HG02970 (cell line): Measurements from ENCODE around the gene CEACAM18.
"Not testable (repeated sequence)": the region's sequence is repeated elsewhere in the genome, so short reads cannot be mapped to it uniquely, and the experiment has no call there.

ENCODE experiments used
- ATAC-seq: cut with Tn5 transposase; IDR thresholded peaks from one replicate; pipeline ENCODE4 v1.9.1; 2021; ENCODE audit warnings: mild to moderate bottlenecking, moderate library complexity, moderate number of reproducible peaks; ENCODE audit not compliant: unreplicated experiment, low FRiP score

CEACAM18 gene

DNA sequence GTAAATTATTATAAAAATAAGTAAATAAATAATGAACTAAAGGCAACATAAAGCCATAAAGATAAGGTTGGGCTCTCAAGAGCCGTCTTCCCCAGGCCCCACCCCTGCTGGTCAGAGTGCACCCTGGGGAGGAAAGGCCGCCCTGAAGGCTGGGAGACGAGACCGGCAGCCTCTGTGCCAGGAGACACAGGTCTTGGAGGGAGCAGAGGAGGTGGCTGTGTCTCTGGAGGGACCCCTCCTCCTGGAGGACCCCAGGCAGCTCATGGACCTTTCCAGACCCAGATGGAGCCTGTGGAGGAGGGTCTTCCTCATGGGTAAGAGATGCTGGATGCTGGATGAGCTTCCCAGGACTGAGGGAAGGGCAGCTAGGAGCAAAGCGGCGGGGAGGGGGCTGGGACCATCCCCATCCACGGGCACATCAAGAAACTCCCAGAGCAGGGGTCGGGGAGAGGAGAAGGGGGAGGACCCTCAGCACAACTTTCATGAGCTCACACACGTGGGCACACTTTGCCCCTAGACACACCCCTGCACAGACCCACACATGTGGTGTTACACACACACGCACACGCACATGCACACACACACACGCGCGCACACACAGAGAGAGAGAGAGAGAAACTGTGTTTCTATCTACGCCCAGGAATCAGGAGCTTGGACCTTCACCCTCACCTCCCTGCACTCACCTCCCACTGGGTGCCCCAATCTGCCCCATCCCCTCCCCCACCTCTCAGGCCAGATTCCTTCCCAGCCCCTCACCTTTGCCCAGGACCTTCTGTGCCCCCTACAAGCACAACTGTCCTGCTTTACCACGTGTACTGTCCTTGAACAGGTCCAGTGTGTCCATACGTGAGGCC lies at the start of gene CEACAM18:
CEACAM18 (plus strand) TSS at position 159 of the 854 bp plus-strand sequence.
- no peak for ATAC-seq

DNA sequence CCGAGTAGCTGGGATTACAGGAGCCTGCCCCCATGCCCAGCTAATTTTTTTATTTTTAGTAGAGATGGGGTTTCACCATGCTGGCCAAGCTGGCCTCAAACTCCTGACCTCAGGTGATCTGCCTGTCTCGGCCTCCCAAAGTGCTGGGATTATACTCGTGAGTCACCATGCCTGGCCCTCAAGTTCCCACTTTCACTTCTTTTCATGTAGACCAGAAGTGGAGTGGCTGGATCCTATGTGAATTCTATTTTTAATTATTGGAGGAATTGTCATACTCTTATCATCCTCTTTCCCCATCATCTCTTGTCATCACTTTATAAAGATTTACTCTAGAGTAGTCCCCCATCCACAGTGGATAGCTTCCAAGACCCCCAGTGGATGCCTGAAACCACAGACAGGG lies 48.1 kb upstream of the CEACAM18 start:
- ATAC-seq, result no peak

DNA sequence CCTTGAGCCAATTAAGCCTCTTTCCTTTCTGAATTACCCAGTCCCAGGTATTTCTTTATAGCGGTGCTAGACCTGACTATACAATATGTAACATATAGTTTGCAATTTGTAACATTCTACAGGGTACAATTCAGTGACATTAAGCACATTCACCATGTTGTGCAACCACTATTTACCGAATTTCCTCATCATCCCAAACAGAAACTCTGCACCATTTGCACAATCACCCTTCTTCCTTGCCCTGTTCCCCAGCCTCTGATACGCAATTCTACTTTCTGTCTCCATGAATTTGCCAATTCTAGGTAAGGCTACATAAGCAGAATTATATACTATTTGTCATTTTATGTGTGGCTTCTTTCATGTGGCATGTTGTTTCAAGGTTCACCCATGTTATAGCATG lies 47.2 kb upstream of the CEACAM18 start:
- ATAC-seq, result no peak

DNA sequence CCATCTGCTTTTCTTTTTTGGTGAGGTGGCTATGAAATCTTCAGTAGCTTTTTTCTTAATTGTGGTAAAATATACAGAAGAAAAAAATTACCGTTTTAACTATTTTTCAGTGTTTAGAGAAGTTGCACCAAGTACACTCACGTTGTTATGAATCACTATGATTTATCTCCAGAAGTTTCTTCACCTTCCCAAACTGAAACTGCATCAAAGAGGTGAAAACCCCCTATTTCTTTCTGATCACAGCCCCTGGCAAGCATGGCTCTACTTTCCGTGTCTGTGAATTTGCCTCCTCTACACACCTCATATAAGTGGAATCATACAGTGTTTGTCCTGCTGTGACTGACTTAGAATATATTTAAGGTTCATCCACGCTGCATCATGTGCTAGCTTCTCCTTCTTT lies 45.3 kb upstream of the CEACAM18 start:
- no peak for ATAC-seq

DNA sequence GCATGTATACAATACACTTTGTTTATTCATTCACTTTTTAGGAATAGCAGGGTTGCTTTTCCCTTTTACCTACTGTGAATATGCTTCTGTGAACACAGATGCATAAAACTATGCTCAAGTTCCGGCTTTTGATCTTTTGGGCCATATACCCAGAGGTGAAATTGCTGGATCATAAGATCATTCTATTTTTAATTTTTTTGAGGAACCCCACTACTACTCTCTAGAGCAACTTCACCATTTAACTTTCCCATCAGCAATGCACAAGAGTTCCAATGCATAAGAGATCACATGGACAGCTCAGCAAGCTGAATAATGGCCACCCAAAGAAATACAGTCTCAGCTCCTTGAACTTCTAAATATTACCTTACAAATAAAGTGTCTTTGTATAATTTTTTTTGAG lies 43.9 kb upstream of the CEACAM18 start:
- no peak for ATAC-seq

DNA sequence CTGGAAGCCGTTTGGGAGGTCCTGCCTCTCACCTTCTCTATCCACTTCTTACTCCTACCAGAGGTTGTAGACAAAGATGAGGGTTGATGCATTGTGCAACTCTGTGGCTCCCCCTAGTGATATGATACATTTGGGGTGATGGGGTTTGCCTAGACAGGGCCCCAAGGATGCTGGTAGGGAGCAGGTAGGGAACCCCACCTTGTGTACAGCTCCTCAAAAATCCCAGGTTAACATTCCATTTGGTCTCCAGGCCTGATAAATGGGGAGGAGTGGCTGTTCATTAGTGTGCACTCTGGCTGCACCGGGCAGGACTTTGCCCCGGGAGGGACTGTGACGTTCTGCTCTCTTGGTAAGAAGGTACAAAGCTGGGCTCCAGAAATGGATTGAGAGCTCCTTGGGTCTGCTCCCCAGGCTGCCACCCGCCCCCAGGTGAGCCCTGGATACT lies 39.3 kb upstream of the CEACAM18 start:
- no peak for ATAC-seq

DNA sequence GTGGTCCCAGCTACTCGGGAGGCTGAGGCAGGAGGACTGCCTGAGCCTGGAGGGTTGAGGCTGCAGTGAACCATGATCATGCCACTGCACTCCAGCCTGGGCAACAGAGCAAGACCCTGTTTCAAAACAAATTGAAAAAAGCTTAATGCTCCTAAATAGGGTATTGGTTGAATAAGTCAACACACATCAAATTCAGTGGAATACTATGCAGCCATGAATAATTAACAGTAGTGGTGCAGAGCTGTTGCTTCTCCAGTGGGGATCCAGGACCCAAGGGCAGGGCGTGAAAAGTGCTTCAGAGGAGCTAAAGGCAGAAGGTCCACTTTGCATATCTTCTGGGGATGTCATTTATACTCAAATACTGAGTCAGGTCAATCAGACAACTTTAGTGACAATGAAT lies 38.3 kb upstream of the CEACAM18 start:
- no peak for ATAC-seq

DNA sequence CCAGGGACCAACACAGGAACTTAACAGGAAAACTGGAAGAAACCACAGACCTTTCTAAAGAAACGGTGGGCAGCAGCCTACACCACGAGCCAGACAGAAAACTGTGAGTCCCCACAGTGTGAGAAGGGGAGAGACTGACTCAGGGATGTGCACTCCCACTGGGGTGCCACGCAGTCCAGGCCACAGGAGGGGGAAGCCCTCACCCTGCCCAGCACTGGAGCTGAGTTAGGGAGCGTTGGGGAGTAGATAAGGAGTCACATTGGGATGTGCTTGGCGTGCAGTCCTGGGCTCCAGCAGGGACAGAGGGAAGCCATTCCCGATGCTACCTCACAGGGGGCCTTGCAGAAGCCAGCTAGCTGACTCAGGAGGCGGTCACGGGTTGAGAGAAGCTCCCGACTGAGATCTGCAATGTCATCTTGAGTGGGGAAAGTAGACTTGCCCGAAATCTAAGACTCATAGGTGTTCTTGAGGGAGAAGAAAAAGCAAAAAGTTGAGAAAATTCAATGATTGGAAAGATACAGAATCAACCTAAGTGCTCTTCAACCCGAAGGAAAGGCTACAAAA lies 37.4 kb upstream of the CEACAM18 start:
- ATAC-seq, result no peak

DNA sequence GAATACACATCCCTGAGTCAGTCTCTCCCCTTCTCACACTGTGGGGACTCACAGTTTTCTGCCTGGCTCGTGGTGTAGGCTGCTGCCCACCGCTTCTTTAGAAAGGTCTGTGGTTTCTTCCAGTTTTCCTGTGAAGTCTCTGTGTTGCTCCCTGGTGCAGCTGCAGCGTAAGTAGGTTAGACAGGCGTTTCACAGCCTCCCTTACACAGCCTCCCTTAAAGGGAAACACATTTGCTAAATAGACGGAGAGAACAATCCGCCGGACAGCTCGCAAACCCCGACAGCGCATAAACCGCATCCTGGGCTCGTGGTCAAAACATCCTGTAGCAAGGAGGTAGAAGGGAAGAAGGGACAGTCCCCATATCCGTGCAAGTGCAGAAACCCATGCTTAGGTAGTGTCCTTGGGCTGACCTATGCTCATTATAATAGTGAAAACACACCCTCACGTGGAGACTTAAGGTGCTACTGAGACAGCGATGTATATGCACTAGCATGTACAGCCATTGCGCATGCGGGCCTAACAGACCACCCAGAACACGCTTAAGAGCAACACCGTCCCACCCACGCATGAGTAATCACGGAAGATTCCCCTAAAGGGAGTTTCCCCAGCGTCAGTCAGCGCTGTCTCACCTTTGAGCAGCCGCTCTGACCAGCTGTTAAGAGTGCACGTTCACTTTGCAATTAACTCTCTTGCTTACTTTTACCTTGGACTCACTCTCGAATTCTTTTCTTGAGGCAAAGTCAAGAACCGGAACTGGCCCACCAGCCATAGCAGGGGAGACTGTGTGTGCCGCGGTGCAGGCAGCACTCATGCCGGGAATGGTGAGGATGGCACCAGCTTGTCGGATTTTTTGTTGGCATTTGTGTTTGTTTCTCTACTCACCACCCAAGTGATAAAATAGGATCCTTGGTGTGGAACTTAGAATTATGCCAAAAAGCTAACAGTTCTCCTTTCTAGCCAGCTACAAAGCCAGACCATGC lies 36.6 kb upstream of the CEACAM18 start:
- ATAC-seq, result peak; percentile 93

DNA sequence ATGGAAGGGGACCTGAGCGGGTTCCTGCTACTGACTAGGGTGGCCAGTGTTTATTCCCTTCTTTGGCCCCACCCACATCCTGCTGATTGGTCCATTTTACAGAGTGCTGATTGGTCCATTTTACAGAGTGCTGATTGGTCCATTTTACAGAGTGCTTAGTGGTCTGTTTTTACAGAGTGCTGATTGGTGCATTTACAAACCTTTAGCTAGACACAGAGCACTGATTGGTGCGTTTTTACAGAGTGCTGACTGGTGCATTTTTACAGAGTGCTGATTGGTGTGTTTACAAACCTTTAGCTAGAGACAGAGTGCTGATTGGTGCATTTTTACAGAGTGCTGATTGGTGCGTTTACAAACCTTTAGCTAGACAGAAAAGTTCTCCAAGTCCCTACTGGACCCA lies 30.8 kb upstream of the CEACAM18 start:
- not testable (repeated sequence) for ATAC-seq

DNA sequence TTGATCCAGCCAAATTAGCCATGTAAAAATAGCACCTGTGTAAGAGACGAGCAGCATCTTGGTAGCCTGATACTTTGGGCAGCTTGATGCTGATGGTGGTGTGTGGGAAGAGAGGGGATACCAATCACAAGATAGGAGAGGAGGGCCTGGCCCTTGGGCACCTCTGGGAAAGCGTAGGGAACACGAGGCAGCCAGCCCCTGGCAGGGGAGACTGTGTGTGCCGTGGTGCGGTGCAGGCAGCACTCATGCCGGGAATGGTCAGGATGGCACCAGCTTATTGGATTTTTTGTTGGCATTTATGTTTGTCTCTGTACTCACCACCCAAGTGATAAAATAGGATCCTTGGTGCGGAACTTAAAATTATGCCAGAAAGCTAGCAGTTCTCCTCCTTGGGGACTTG lies 30.3 kb upstream of the CEACAM18 start:
- ATAC-seq, result no peak

DNA sequence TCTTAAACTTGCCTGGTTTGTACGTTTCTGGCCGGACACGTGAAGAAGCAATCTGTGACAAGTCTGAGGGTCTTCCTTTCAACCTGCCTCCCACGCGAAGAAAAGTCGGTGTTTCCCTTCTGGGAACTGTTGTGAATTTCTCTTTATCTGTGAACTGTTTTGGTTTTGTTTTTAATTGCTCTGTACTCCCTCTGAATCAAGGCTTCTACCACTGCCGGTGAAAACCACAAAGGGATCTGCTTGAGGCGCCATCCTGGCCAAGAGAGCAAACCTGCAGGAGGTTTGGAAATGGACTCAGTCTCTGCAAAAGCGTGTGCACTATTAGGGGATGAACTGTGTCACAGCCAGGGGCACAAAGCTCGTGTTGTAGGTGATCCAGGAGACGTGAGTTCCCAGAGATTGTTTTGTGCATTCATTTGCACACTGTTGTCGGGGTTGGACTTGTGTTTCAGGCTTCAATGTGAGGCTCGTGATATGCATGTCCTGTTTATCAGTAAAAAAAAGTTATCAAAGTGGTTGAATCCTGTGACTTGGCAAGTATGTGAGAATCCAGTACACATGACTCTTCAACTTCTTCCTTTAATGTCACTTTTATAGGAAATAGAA lies 29.8 kb upstream of the CEACAM18 start:
- no peak for ATAC-seq

DNA sequence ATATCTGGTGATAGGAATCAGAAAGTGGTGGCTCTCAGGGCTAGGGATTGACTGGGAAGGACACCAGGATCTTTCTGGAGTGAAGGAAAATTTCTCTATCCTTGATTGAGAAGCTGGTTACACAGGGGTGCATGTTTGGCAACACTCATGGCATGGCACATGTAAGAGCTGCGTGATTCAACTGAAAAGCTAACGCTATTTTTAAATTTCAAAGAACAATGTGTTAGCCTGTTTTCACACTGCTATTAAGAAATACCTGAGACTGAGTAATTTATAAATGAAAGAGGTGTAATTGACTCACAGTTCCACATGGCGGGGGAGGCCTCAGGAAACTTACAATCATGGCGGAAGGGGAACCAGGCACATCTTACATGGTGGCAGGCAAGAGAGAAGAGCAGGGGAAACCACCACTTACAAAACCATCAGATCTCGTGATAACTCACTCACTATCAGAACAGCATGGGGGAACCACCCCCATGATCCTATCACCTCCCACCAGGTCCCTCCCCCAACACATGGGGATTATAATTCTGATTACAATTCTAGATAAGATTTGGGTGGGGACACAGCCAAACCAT lies 27.5 kb upstream of the CEACAM18 start:
- no peak for ATAC-seq

DNA sequence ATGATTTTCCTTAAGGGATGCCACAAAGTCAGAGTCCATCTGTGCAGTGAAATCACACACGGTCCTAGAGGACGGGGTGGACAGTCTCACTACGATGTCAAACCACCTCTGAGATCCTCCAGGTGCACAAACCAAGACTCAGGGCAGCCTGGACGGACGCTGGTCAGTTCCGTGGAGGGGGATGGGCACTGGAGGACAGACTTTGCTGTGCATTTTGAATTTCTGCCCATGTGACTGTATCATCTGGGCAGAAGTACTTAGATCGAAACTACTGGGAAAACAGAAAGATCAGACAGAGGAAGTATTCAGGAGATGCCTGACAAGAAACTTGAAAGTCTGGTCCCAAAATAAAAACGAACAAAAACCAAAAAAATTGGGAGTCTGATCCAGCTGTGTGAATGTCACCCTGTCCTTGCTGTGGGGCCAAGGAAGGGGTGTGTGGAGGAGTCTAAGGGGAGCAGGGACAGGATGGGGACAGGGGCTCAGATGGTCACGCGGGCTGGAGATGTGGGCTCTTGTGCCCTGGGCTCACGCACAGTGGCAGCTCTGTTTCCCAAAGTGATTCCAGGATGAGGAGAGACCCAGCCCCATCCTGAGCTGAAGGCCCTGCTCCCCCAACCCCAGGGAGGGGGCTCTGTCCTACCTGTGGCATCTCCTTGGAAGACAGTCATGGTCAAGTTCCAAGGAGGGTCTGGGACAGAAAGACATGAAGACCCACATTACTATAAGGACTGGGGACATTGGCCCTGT lies 21.6 kb upstream of the CEACAM18 start:
- no peak for ATAC-seq

DNA sequence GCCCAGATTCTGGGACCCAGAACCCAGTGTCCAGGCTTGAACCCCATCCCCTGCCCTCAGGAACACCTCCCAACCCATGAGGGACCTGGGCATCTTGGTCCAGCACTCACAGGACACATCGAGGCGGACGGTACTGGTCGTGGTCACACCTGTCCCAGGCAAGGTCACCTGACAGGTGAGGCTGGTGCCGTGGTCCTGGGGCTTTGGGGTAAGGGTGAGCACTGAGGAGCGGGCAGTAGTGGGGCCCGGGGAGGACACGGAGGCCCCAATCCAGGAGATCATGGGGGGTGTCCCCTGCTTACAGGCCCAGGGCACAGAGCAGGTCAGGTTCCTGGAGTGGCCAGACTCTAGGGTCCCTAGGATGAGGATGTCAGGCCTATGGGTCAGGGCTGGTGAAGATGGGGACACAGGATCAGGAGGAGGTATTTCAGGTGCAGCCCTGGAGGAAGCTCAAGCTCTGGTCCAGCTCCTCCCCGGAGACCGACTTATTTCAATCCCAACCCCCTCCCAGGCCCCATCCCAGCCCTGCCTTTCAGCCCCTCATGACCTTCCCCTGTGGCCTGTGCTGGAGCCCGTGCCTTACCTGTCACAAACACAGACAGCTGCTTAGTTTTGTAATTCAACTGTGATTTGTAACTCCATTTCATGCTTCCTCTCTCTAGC lies 20.9 kb upstream of the CEACAM18 start:
- no peak for ATAC-seq

DNA sequence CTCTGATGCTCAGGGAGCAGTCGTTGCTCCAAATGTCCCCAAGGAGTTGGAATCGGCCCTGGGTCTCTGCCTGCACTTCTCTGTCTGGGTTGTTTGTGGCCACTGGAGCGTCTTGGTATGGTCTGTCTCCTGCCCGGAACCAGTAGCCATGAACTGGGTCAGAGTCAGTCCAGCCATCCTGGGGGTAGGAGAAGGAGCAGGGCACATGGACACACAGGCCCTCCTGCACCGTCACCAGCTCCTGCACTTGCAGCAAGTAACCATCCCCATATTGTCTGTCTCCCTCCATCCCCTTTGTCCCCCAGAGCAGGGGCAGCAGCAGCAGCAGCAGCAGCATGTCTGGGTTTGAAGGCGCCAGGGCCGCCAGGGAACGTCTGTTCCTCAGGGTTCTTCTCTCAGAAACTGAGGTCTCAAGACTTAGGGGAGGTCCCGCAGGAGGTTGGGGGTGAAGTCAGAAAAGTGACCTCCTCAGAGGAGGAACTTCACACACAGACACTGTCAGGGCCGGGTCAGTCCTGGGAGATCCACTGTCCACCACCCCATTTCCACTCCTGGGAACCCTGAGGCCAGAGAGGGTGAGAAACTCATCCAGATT lies 20.2 kb upstream of the CEACAM18 start, which contains the start of gene SIGLEC8:
SIGLEC8 (minus strand) TSS at position 404 of the 595 bp plus-strand sequence; CDS start at position 337, 67 bp downstream.
- ATAC-seq, result no peak

DNA sequence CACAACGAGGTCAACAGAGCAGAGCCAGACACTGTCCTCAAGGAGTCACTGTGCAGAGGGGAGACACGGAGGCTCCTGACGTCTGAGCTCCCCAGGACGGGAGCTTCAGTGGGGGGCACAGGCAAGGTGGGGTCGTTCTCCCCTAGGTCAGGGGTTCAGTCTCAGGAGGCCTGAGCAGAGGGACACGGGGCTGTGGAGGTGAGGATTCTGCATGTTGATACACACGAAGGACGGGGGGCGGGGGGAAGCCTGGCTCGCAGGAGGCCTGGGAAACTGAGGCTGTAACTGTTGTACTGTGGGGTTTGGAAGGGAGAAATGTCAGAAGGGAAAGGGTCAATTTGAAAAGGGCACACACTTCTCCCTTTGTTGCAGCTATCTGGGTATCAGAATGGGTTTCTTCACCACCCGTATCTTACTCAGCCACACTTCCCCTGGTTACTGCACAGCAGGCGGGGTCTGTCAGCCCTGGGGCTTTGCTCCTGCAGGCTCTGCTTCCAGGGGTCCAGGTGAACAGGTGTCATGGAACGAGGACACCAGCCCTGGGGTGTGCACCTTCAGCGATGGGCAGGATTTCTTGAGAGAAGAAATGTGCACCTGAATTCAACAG lies 19.3 kb upstream of the CEACAM18 start:
- no peak for ATAC-seq
